ENCODE measurements around the gene PLCL1. TPM values are rescaled to one million over a fixed set of nuclear protein-coding genes. Genes with fewer than 3 reads are reported as not detected.

Gene PLCL1
- total and polyA plus RNA-seq, 2 donors (not counting 3 experiments of a cell fraction or from before 2014, with no cell fraction given): 0.79 to 3.4 TPM

GRCh38 chr2:197972061-197972460 lies 167.7 kb downstream of the PLCL1 start:
- H3K9me3 ChIP-seq (replicated peaks; ENCODE audit: control insufficient read depth, insufficient read depth, low read length): no peaks in the 10 kb centered on the region
- H4K20me1 ChIP-seq (replicated peaks; ENCODE audit: control insufficient read depth, extremely low read depth, insufficient read depth, low read length): no peaks in the 10 kb centered on the region
- H2AFZ ChIP-seq (ENCODE audit: low read depth, low read length): peak overlapping the region; percentile 67
- no TSS peak for BruUV-seq (replicated peaks)
- dilution Hi-C loops (cut with MboI; ENCODE audit: extremely low pct_ligation_motif_present, low sequenced_read_pairs) (no loop called here), intact Hi-C loops (cut with micrococcal nuclease) (no loop called here)
- no peak overlapping the region for H3K9ac ChIP-seq (replicated peaks; ENCODE audit: extremely low read depth, insufficient read depth, low read length)
- H3K79me2 ChIP-seq (ENCODE audit: control insufficient read depth, insufficient read depth, low read length): no peaks in the 10 kb centered on the region
- TF ChIP-seq POLR2AphosphoS5 (IDR thresholded peaks at IDR 0.05; ENCODE audit: insufficient read depth, low read depth, low read length) (no peak), GATA2 (IDR thresholded peaks at IDR 0.05; ENCODE audit: insufficient read depth, insufficient read length, low read depth, low read length) (peak; percentile 37)
- no peaks in the 10 kb centered on the region for H3K9me1 ChIP-seq (replicated peaks; ENCODE audit: control insufficient read depth, extremely low read depth, insufficient read depth, low read length)
- H3K27ac ChIP-seq (ENCODE audit: insufficient read depth, low read depth, low read length): no peak overlapping the region
- H3K27me3 ChIP-seq (ENCODE audit: control insufficient read depth in 2 of 2, insufficient read depth in 2 of 2, low read length in 2 of 2): no peaks in the 10 kb centered on the region
- CTCF ChIA-PET: no interaction called here
- DNase-seq (ENCODE audit: low read depth, low spot score) (peak; percentile 95), FAIRE-seq (peak; percentile 77)
- H3K4me1 ChIP-seq (ENCODE audit: control insufficient read depth, extremely low read depth, insufficient read depth, low read length): peaks cover 9% of the 10 kb centered on the region
- H3K36me3 ChIP-seq (ENCODE audit: control insufficient read depth in 2 of 2, extremely low read depth in 1 of 2, insufficient read depth in 2 of 2, low read length in 2 of 2): no peaks in the 10 kb centered on the region
- peak overlapping the region; percentile 82 for H3K4me2 ChIP-seq (ENCODE audit: insufficient read depth, low read length)
- POLR2A ChIA-PET: no interaction called here
- no peak overlapping the region for H3K4me3 ChIP-seq (replicated peaks in 1 of 3; ENCODE audit: insufficient read depth in 1 of 3, low read depth in 1 of 3, low read length in 3 of 3)

GRCh38 chr2:197972587-197972986 lies 168.2 kb downstream of the PLCL1 start:
- Histone ChIP-seq H3K27ac (ENCODE audit: insufficient read depth, low read depth, low read length) (no peak overlapping the region), H3K4me3 (replicated peaks in 1 of 3; ENCODE audit: insufficient read depth in 1 of 3, low read depth in 1 of 3, low read length in 3 of 3) (no peak overlapping the region), H3K36me3 (ENCODE audit: control insufficient read depth in 2 of 2, extremely low read depth in 1 of 2, insufficient read depth in 2 of 2, low read length in 2 of 2) (no peaks in the 10 kb centered on the region), H3K9me1 (replicated peaks; ENCODE audit: control insufficient read depth, extremely low read depth, insufficient read depth, low read length) (no peaks in the 10 kb centered on the region), H4K20me1 (replicated peaks; ENCODE audit: control insufficient read depth, extremely low read depth, insufficient read depth, low read length) (no peaks in the 10 kb centered on the region), H3K4me1 (ENCODE audit: control insufficient read depth, extremely low read depth, insufficient read depth, low read length) (peaks cover 9% of the 10 kb centered on the region), H2AFZ (ENCODE audit: low read depth, low read length) (no peak overlapping the region), H3K79me2 (ENCODE audit: control insufficient read depth, insufficient read depth, low read length) (no peaks in the 10 kb centered on the region), H3K4me2 (ENCODE audit: insufficient read depth, low read length) (peak overlapping the region; percentile 82), H3K9ac (replicated peaks; ENCODE audit: extremely low read depth, insufficient read depth, low read length) (no peak overlapping the region), H3K9me3 (replicated peaks; ENCODE audit: control insufficient read depth, insufficient read depth, low read length) (no peaks in the 10 kb centered on the region), H3K27me3 (ENCODE audit: control insufficient read depth in 2 of 2, insufficient read depth in 2 of 2, low read length in 2 of 2) (no peaks in the 10 kb centered on the region)
- intact Hi-C loops (cut with micrococcal nuclease): no loop called here
- FAIRE-seq: no peak
- no peak for DNase-seq (ENCODE audit: low read depth, low spot score)
- TF ChIP-seq FOS (IDR thresholded peaks at IDR 0.05; ENCODE audit: borderline replicate concordance, insufficient read depth, low read length): no peak
- no peak for TF ChIP-seq GATA2 (IDR thresholded peaks at IDR 0.05; ENCODE audit: insufficient read depth, insufficient read length, low read depth, low read length)
- no peak for TF ChIP-seq MAX (IDR thresholded peaks at IDR 0.05; ENCODE audit: insufficient read depth, insufficient read length)
- no peak for TF ChIP-seq POLR2AphosphoS5 (IDR thresholded peaks at IDR 0.05; ENCODE audit: insufficient read depth, low read depth, low read length)
- no peak for TF ChIP-seq CTCF (IDR thresholded peaks at IDR 0.05; ENCODE audit: extremely low read depth in 1 of 2, insufficient read depth in 1 of 2, low read depth in 1 of 2, low read length in 2 of 2)
- no peak for TF ChIP-seq POLR2A (IDR thresholded peaks at IDR 0.05; ENCODE audit: low read depth, low read length)
- dilution Hi-C loops (cut with MboI; ENCODE audit: extremely low pct_ligation_motif_present, low sequenced_read_pairs): no loop called here
- ChIA-PET POLR2A (no interaction called here), CTCF (no interaction called here)
- no TSS peak for BruUV-seq (replicated peaks)
